H1 (cell line): ENCODE data around the gene HTD2. TPM values are rescaled to one million over a fixed set of nuclear protein-coding genes. Genes with fewer than 3 reads are reported as not detected.
A peak's percentile ranks its signal among the peaks of the same experiment; 100 is the strongest.

Source experiments
- CTCF ChIA-PET: fragments of 300-600 bp; sonication (Branson Sonifier 250); formaldehyde crosslinking; loops from one replicate; lab custom pipeline; 2021; ENCODE audit not compliant: partially characterized antibody; lab: Charles Lee
- POLR2A ChIA-PET: fragments of 300-600 bp; sonication (Branson Sonifier 250); formaldehyde crosslinking; loops from one replicate; lab custom pipeline; 2021; ENCODE audit warnings: inconsistent platforms; ENCODE audit not compliant: partially characterized antibody; lab: Charles Lee
- DNase-seq, 2 experiments: peaks; one replicate each; pipeline versions ENCODE4 v3.0.0 to v3.0.0-alpha.2; 2010 to 2022; ENCODE audit warnings: low spot score in 2 of 2, low read depth in 1 of 2, mixed read lengths in 1 of 2
- FAIRE-seq: peaks from 2 replicates; lab custom pipeline; 2011; peaks lifted over from hg19 to GRCh38; lab: Jason Lieb, UNC
- H2AFZ ChIP-seq: 2 replicates; pipeline ENCODE4 v1.8.1; 2012; ENCODE audit warnings: low read length, inconsistent platforms
- H2AK5ac ChIP-seq: 2 replicates; pipeline ENCODE4 v1.6.1; 2013; ENCODE audit warnings: low read depth, low read length
- H2BK120ac ChIP-seq: replicated peaks from 2 replicates; pipeline ENCODE3; 2013; ENCODE audit warnings: low read depth, low read length, inconsistent platforms
- H2BK12ac ChIP-seq: 2 replicates; pipeline ENCODE4 v1.6.1; 2013; ENCODE audit warnings: low read depth, low read length
- H2BK15ac ChIP-seq: 2 replicates; pipeline ENCODE4 v1.6.1; 2013; ENCODE audit warnings: low read length
- H2BK20ac ChIP-seq: 2 replicates; pipeline ENCODE4 v1.6.1; 2013; ENCODE audit warnings: low read length
- H2BK5ac ChIP-seq: 2 replicates; pipeline ENCODE4 v1.6.1; 2013; ENCODE audit warnings: low read depth, low read length
- H3K14ac ChIP-seq: 2 replicates; pipeline ENCODE4 v1.6.1; 2013; ENCODE audit warnings: inconsistent platforms; ENCODE audit not compliant: insufficient read length
- H3K18ac ChIP-seq: 2 replicates; pipeline ENCODE4 v1.6.1; 2013; ENCODE audit warnings: low read length; ENCODE audit errors: extremely low read depth
- H3K23ac ChIP-seq: 2 replicates; pipeline ENCODE4 v1.6.1; 2013; ENCODE audit warnings: inconsistent platforms; ENCODE audit not compliant: insufficient read length
- H3K23me2 ChIP-seq: 2 replicates; pipeline ENCODE4 v1.6.1; 2013; ENCODE audit warnings: low read depth, low read length
- H3K27ac ChIP-seq: 2 replicates; pipeline ENCODE4 v1.6.1; 2011; ENCODE audit warnings: low read depth, low read length, inconsistent platforms
- H3K27me3 ChIP-seq, 4 experiments: replicated peaks in 1 of 4; 1 replicate in 1 of 4; 2 replicates in 3 of 4; pipeline versions ENCODE4 v1.6.1 to v1.8.1; 2011 to 2013; ENCODE audit warnings: low read length in 3 of 4, mild to moderate bottlenecking in 3 of 4, inconsistent platforms in 2 of 4, mixed read lengths in 2 of 4, moderate library complexity in 1 of 4; ENCODE audit not compliant: control insufficient read depth in 3 of 4, insufficient read depth in 3 of 4; ENCODE audit errors: extremely low read depth in 1 of 4
- H3K36me3 ChIP-seq, 4 experiments: 2 replicates each; pipeline versions ENCODE4 v1.6.1 to v1.8.1; 2011 to 2013; ENCODE audit warnings: mild to moderate bottlenecking in 4 of 4, low read length in 3 of 4, moderate library complexity in 2 of 4, control low read depth in 1 of 4, inconsistent platforms in 1 of 4; ENCODE audit not compliant: insufficient read depth in 4 of 4, control insufficient read depth in 2 of 4
- H3K4ac ChIP-seq: replicated peaks from 2 replicates; pipeline ENCODE3; 2013; ENCODE audit warnings: low read length, low read depth, mixed read lengths, inconsistent platforms; ENCODE audit not compliant: insufficient read length
- H3K4me1 ChIP-seq, 4 experiments: replicated peaks in 1 of 4; 1 replicate in 1 of 4; 2 replicates in 3 of 4; pipeline versions ENCODE4 v1.6.1 to v1.8.1; 2011 to 2013; ENCODE audit warnings: low read length in 3 of 4, inconsistent platforms in 2 of 4, mixed read lengths in 1 of 4; ENCODE audit not compliant: insufficient read depth in 4 of 4, control insufficient read depth in 3 of 4
- H3K4me2 ChIP-seq, 2 experiments: 2 replicates each; pipeline versions ENCODE4 v1.6.1 to v1.8.1; 2011 to 2013; ENCODE audit warnings: low read depth in 2 of 2, low read length in 2 of 2, control low read depth in 1 of 2, inconsistent platforms in 1 of 2, mild to moderate bottlenecking in 1 of 2; ENCODE audit not compliant: insufficient read depth in 1 of 2
- H3K4me3 ChIP-seq, 4 experiments: fragments of 200-600, 300-600 bp in 1 of 4; sonication (generic), shearing (Covaris generic), sonication (Bioruptor Twin) in 1 of 4; 2 replicates each; pipeline versions ENCODE4 v1.5.1 to v1.8.1; 2011 to 2016; ENCODE audit warnings: low read length in 4 of 4, low read depth in 3 of 4, control low read depth in 2 of 4, inconsistent platforms in 2 of 4, mild to moderate bottlenecking in 2 of 4, mixed read lengths in 1 of 4, moderate library complexity in 1 of 4; ENCODE audit not compliant: insufficient read depth in 2 of 4; ENCODE audit errors: extremely low read depth in 1 of 4
- H3K56ac ChIP-seq: replicated peaks from 2 replicates; pipeline ENCODE3; 2013; ENCODE audit warnings: low read depth, mild to moderate bottlenecking, mixed read lengths, low read length, inconsistent platforms; ENCODE audit not compliant: insufficient read length
- H3K79me1 ChIP-seq: 2 replicates; pipeline ENCODE4 v1.6.1; 2013; ENCODE audit warnings: low read depth, low read length, control low read depth
- H3K79me2 ChIP-seq, 2 experiments: 2 replicates each; pipeline versions ENCODE4 v1.6.1 to v1.8.1; 2012 to 2013; ENCODE audit warnings: low read length in 2 of 2, mild to moderate bottlenecking in 2 of 2, inconsistent platforms in 1 of 2; ENCODE audit not compliant: insufficient read depth in 2 of 2, control insufficient read depth in 1 of 2
- H3K9ac ChIP-seq, 4 experiments: replicated peaks in 1 of 4; 1 replicate in 1 of 4; 2 replicates in 3 of 4; pipeline versions ENCODE4 v1.6.1 to v1.8.1; 2011 to 2013; ENCODE audit warnings: low read depth in 3 of 4, low read length in 3 of 4, control low read depth in 2 of 4, mild to moderate bottlenecking in 2 of 4, moderate library complexity in 2 of 4, inconsistent platforms in 1 of 4; ENCODE audit errors: extremely low read depth in 1 of 4
- H3K9me3 ChIP-seq, 2 experiments: 2 replicates each; pipeline versions ENCODE4 v1.6.1 to v1.8.1; 2012 to 2013; ENCODE audit warnings: mild to moderate bottlenecking in 2 of 2, moderate library complexity in 2 of 2, control low read depth in 1 of 2, inconsistent platforms in 1 of 2, low read depth in 1 of 2, low read length in 1 of 2, mixed read lengths in 1 of 2; ENCODE audit not compliant: insufficient read depth in 2 of 2
- H4K20me1 ChIP-seq, 2 experiments: replicated peaks in 1 of 2; 2 replicates each; pipeline versions ENCODE3 to v1.8.1; 2011 to 2013; ENCODE audit warnings: inconsistent platforms in 2 of 2, low read length in 2 of 2, mild to moderate bottlenecking in 1 of 2; ENCODE audit not compliant: insufficient read depth in 2 of 2, control insufficient read depth in 1 of 2
- H4K5ac ChIP-seq: 2 replicates; pipeline ENCODE4 v1.6.1; 2013; ENCODE audit warnings: low read length, low read depth, mixed read lengths, inconsistent platforms; ENCODE audit not compliant: insufficient read length
- H4K8ac ChIP-seq: 2 replicates; pipeline ENCODE4 v1.8.0; 2013; ENCODE audit warnings: mild to moderate bottlenecking, moderate library complexity, low read length, inconsistent platforms; ENCODE audit not compliant: insufficient read depth; ENCODE audit errors: extremely low read depth
- H4K91ac ChIP-seq: replicated peaks from 2 replicates; pipeline ENCODE3; 2013; ENCODE audit warnings: low read length, mixed read lengths, inconsistent platforms; ENCODE audit not compliant: insufficient read length
- CBX5 ChIP-seq: fragments of 300-800, 300-1000 bp; sonication (generic); IDR thresholded peaks from 2 replicates; pipeline ENCODE4 v1.7.1; 2016; ENCODE audit warnings: antibody characterized with exemption, low read length, low read depth
- CTBP2 ChIP-seq: IDR thresholded peaks from 2 replicates; pipeline ENCODE4 v1.7.0; 2011; ENCODE audit warnings: borderline replicate concordance, mild to moderate bottlenecking, moderate library complexity, mixed read lengths, low read length; ENCODE audit not compliant: insufficient read depth, insufficient read length
- KDM5A ChIP-seq: fragments of 200-600 bp; IDR thresholded peaks from 2 replicates; pipeline ENCODE4 v1.7.1; 2012; ENCODE audit warnings: mild to moderate bottlenecking, low read length, inconsistent platforms, mixed read lengths
- NRF1 ChIP-seq: IDR thresholded peaks from 2 replicates; pipeline ENCODE4 v1.6.1; 2011; ENCODE audit warnings: mild to moderate bottlenecking, low read depth, low read length, improper control_type of control experiment
- RXRA ChIP-seq: IDR thresholded peaks from 2 replicates; pipeline ENCODE4 v1.6.1; 2011; ENCODE audit warnings: low read depth, mild to moderate bottlenecking, low read length, moderate library complexity; ENCODE audit not compliant: insufficient read depth
- SIRT6 ChIP-seq: IDR thresholded peaks from one replicate; pipeline ENCODE4 v1.7.1; 2012; ENCODE audit warnings: low read length, inconsistent platforms
- SP4 ChIP-seq: IDR thresholded peaks from 2 replicates; pipeline ENCODE4 v1.6.1; 2012; ENCODE audit warnings: low read length, inconsistent platforms
- WGBS, 2 experiments: shearing (Covaris generic) in 1 of 2; methylation state at CpG; one replicate each; pipeline versions ENCODE4 v1.1.6 to v1.1.7; 2013 to 2015; ENCODE audit warnings: low lambda C conversion rate in 2 of 2, mixed read lengths in 2 of 2, inconsistent platforms in 1 of 2, low coverage in 1 of 2, missing lambda C conversion rate in 1 of 2; ENCODE audit not compliant: insufficient replicate concordance in 2 of 2, insufficient coverage in 1 of 2, insufficient read length in 1 of 2; ENCODE audit errors: extremely low coverage in 1 of 2, missing lambda C conversion rate in 1 of 2; 5-methylcytosine and 5-hydroxymethylcytosine counted together
- polyA plus RNA-seq, 7 experiments: library from polyadenylated mRNA; depleted of rRNA in 3 of 7; stranded (reverse) in 5 of 7; unstranded in 2 of 7; fragments of >200 nt in 5 of 7; fragments of 200-250 nt in 2 of 7; gene quantifications; 1 replicate in 5 of 7; 2 replicates in 1 of 7; 4 replicates in 1 of 7; pipeline versions ENCODE4 v1.2.1 to v1.2.3, GENCODE V29; 2011 to 2013; ENCODE audit warnings: missing spikeins in 2 of 7, mixed read lengths in 2 of 7
- total RNA-seq: library from RNA; stranded (reverse); fragmentation: NEBNext Ultra II Directional; extraction: Animal tissue kit (Norgen Biotek cat#: 25700); gene quantifications from 2 replicates; pipeline ENCODE4 v1.2.1, GENCODE V29; 2021
- TF ChIP-seq, protein P1 (sequence below), 3 experiments: IDR thresholded peaks; 1 replicate in 2 of 3; 2 replicates in 1 of 3; pipeline versions ENCODE4 v1.5.1 to v1.6.1; 2011; ENCODE audit warnings: low read length in 3 of 3, mild to moderate bottlenecking in 3 of 3, inconsistent platforms in 2 of 3, low read depth in 1 of 3, moderate library complexity in 1 of 3; ENCODE audit not compliant: insufficient read depth in 1 of 3; ENCODE audit errors: control extremely low read depth in 1 of 3
- TF ChIP-seq, protein P2 (sequence below): IDR thresholded peaks from 2 replicates; pipeline ENCODE4 v1.6.1; 2012; ENCODE audit warnings: inconsistent platforms

The HTD2 gene
- total and polyA plus RNA-seq, 2 of the 8 experiments (the other 6 are each of a cell fraction or from before 2014, with no cell fraction given): 8.8 to 10.8 TPM

DNA sequence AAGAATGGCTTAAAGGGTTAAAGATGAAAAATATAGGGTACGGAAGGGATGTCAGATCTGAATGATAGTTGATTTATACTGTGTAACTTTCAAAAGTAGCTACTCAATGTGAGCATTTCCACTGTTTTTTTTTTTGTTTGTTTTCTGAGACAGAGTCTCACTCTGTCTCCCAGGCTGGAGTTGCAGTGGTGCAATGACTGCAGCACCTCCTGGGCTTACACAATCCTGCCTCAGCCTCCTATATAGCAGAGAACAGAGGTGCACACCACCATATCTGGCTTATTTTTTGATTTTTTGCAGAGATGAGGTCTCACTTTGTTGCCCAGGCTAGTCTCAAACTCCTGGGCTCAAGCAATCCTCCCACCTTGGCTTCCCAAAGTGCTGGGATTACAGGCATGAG is 16.5 kb downstream of the HTD2 start:
- no peak overlapping the region for H3K27ac ChIP-seq
- no peak overlapping the region for H3K4me3 ChIP-seq
- no peak overlapping the region for H2AFZ ChIP-seq
- H4K5ac ChIP-seq: no peak overlapping the region
- DNase-seq: no peak
- H2BK15ac ChIP-seq: no peak overlapping the region
- H3K18ac ChIP-seq: no peak overlapping the region; the same call in 1 of the 2 replicates
- no peaks in the 10 kb centered on the region for H3K9me3 ChIP-seq
- no peak overlapping the region for H3K14ac ChIP-seq
- H4K20me1 ChIP-seq: peaks cover 0 to 4% of the 10 kb centered on the region in 2 experiments
- ChIA-PET POLR2A (interaction anchor here (0.8 to 9.0 kb wide), 6 partner anchors 8 to 199 kb away, joined by 3 to 64 read pairs (median 4); partner anchors contain the start of genes HTD2 and RPP14), CTCF (interaction anchor here (1.3 to 12.7 kb wide), 5 partner anchors 14 to 112 kb away, joined by 4 to 104 read pairs (median 5); partner anchors contain the start of genes HTD2 and RPP14)
- no peaks in the 10 kb centered on the region for H3K23me2 ChIP-seq
- peaks cover 3 to 16% (median 10%) of the 10 kb centered on the region in 4 experiments; a peak in 6 of 8 replicates for H3K36me3 ChIP-seq
- no peak overlapping the region for H4K8ac ChIP-seq
- H3K79me1 ChIP-seq: no peaks in the 10 kb centered on the region; the same call in 1 of the 2 replicates
- WGBS, 2 experiments: 94% methylated on average over 1 of the region's 1 CpG; no CpG with 5 or more reads in 1 of the 2 experiments
- H3K56ac ChIP-seq: no peak overlapping the region
- no peaks in the 10 kb centered on the region for H3K27me3 ChIP-seq
- H3K4me1 ChIP-seq: peaks cover 0 to 9% (median 9%) of the 10 kb centered on the region in 4 experiments; a peak in 5 of 7 replicates
- H2BK12ac ChIP-seq: no peak overlapping the region; the same call in 1 of the 2 replicates
- no peak for FAIRE-seq
- no peak overlapping the region for H3K23ac ChIP-seq
- peak overlapping the region; percentile 9 for H4K91ac ChIP-seq
- no peak overlapping the region for H3K4me2 ChIP-seq
- no peak overlapping the region for H2BK5ac ChIP-seq
- H3K9ac ChIP-seq: no peak overlapping the region
- H2BK20ac ChIP-seq: no peak overlapping the region
- no peak overlapping the region for H3K4ac ChIP-seq
- no peak overlapping the region for H2AK5ac ChIP-seq
- H2BK120ac ChIP-seq: no peak overlapping the region
- H3K79me2 ChIP-seq: no peaks in the 10 kb centered on the region
- TF ChIP-seq CTBP2 (no peak), RXRA (no peak), NRF1 (no peak), KDM5A (no peak), SP4 (no peak), CBX5 (no peak), SIRT6 (no peak)
- TF ChIP-seq, protein P1, sequence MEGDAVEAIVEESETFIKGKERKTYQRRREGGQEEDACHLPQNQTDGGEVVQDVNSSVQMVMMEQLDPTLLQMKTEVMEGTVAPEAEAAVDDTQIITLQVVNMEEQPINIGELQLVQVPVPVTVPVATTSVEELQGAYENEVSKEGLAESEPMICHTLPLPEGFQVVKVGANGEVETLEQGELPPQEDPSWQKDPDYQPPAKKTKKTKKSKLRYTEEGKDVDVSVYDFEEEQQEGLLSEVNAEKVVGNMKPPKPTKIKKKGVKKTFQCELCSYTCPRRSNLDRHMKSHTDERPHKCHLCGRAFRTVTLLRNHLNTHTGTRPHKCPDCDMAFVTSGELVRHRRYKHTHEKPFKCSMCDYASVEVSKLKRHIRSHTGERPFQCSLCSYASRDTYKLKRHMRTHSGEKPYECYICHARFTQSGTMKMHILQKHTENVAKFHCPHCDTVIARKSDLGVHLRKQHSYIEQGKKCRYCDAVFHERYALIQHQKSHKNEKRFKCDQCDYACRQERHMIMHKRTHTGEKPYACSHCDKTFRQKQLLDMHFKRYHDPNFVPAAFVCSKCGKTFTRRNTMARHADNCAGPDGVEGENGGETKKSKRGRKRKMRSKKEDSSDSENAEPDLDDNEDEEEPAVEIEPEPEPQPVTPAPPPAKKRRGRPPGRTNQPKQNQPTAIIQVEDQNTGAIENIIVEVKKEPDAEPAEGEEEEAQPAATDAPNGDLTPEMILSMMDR (IDR thresholded peaks at IDR 0.05; ENCODE audit: control extremely low read depth in 1 of 3, insufficient read depth in 1 of 3, low read depth in 1 of 3, low read length in 3 of 3): no peak
- TF ChIP-seq, protein P2, sequence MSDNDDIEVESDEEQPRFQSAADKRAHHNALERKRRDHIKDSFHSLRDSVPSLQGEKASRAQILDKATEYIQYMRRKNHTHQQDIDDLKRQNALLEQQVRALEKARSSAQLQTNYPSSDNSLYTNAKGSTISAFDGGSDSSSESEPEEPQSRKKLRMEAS: no peak
